Activated T-helper 1 cell treated with Interleukin-2 at 50 U/mL for 16 hours (primary cell): ENCODE data around the gene PPM1E.
"Not testable (repeated sequence)": the region's sequence is repeated elsewhere in the genome, so short reads cannot be mapped to it uniquely, and the experiment has no call there.

ENCODE experiments used
- DNase-seq: peaks from one replicate; pipeline ENCODE4 v3.0.0-alpha.2; 2020; ENCODE audit warnings: low read depth

PPM1E gene

GRCh38 chr17:58947824-58948223 is 192.2 kb downstream of the PPM1E start:
- DNase-seq = no peak

- not testable (repeated sequence) for DNase-seq
Observed at GRCh38 chr17:58954358-58954757, 198.7 kb downstream of the PPM1E start.

- no peak for DNase-seq
Observed at GRCh38 chr17:58956997-58957724, 201.5 kb downstream of the PPM1E start.

- DNase-seq = not testable (repeated sequence)
Observed at GRCh38 chr17:58957725-58958073, 202.0 kb downstream of the PPM1E start.

- DNase-seq = no peak
Observed at GRCh38 chr17:58960068-58960467, 204.4 kb downstream of the PPM1E start.

GRCh38 chr17:58965221-58965620 is 209.6 kb downstream of the PPM1E start:
- no peak for DNase-seq

GRCh38 chr17:58966208-58966607 is 210.6 kb downstream of the PPM1E start:
- no peak for DNase-seq

GRCh38 chr17:58968426-58969061 is 212.9 kb downstream of the PPM1E start:
- DNase-seq = no peak

- no peak for DNase-seq
Observed at GRCh38 chr17:58969156-58969555, 213.5 kb downstream of the PPM1E start.

GRCh38 chr17:58969612-58970011 is 214.0 kb downstream of the PPM1E start:
- no peak for DNase-seq

GRCh38 chr17:58970609-58971450 is 215.2 kb downstream of the PPM1E start:
- DNase-seq = no peak

- no peak for DNase-seq
Observed at GRCh38 chr17:58974354-58974753, 218.7 kb downstream of the PPM1E start.

- no peak for DNase-seq
Observed at GRCh38 chr17:58976541-58976940, 220.9 kb downstream of the PPM1E start.

GRCh38 chr17:58980706-58981481 is 225.2 kb downstream of the PPM1E start:
- DNase-seq = no peak

GRCh38 chr17:58982626-58983025 is 227.0 kb downstream of the PPM1E start:
- no peak for DNase-seq

- no peak for DNase-seq
Observed at GRCh38 chr17:58985367-58985766, 229.7 kb downstream of the PPM1E start.

GRCh38 chr17:58985971-58986370 is 230.3 kb downstream of the PPM1E start:
- DNase-seq = no peak

GRCh38 chr17:58989629-58990028 is 234.0 kb downstream of the PPM1E start:
- no peak for DNase-seq

- no peak for DNase-seq
Observed at GRCh38 chr17:58991718-58992331, 236.2 kb downstream of the PPM1E start.

- DNase-seq = no peak
Observed at GRCh38 chr17:58993311-58993710, 237.7 kb downstream of the PPM1E start.

GRCh38 chr17:58995247-58995940 is 239.7 kb downstream of the PPM1E start:
- no peak for DNase-seq
